AG04449 (cell line): ENCODE results near the gene SNAPIN.

Experiments
- CTCF ChIA-PET: fragments of 350-600 bp; formaldehyde crosslinking; extraction: SDS; loops from one replicate; lab custom pipeline; 2021; ENCODE audit warnings: antibody characterized with exemption; lab: Yijun Ruan, JAX
- POLR2A ChIA-PET: fragments of 400-600, 350-600 bp; formaldehyde crosslinking; extraction: SDS; loops from one replicate; lab custom pipeline; 2020; ENCODE audit warnings: antibody characterized with exemption, inconsistent platforms; lab: Yijun Ruan, JAX
- DNase-seq: peaks from one replicate; pipeline ENCODE4 v3.0.0-alpha.2; 2010; ENCODE audit warnings: low read depth, low spot score
- H3K4me3 ChIP-seq: 2 replicates; pipeline ENCODE4 v1.5.1; 2011; ENCODE audit warnings: low read depth, mild to moderate bottlenecking, control low read depth, low read length
- TF ChIP-seq, protein P1 (sequence below): IDR thresholded peaks from one replicate; pipeline ENCODE4 v1.5.1; 2011; ENCODE audit warnings: mild to moderate bottlenecking, moderate library complexity, low read length, control low read depth, inconsistent platforms; ENCODE audit not compliant: insufficient read depth; ENCODE audit errors: missing control alignments

Gene SNAPIN

DNA sequence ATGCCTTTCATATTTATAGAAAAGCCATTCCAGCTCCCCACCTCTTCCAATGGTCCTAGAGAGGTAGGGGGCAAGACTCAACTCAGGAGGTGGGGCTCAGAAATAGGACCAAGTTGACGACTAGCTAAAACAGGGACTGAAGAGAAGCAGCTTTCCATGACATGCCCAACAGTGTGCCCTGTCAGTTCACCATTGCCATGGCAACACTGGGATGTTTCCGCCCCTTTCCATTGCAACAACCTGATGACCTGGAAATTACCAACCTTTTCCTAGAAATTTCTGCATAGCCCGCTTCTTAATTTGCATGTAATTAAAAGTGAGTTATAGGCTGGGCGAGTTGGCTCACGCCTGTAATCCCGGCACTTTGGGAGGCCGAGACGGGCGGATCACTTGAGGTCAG, 47.0 kb downstream of the SNAPIN start:
- ChIA-PET POLR2A (no interaction called here), CTCF (no interaction called here)
- TF ChIP-seq, protein P1, sequence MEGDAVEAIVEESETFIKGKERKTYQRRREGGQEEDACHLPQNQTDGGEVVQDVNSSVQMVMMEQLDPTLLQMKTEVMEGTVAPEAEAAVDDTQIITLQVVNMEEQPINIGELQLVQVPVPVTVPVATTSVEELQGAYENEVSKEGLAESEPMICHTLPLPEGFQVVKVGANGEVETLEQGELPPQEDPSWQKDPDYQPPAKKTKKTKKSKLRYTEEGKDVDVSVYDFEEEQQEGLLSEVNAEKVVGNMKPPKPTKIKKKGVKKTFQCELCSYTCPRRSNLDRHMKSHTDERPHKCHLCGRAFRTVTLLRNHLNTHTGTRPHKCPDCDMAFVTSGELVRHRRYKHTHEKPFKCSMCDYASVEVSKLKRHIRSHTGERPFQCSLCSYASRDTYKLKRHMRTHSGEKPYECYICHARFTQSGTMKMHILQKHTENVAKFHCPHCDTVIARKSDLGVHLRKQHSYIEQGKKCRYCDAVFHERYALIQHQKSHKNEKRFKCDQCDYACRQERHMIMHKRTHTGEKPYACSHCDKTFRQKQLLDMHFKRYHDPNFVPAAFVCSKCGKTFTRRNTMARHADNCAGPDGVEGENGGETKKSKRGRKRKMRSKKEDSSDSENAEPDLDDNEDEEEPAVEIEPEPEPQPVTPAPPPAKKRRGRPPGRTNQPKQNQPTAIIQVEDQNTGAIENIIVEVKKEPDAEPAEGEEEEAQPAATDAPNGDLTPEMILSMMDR = no peak
- H3K4me3 ChIP-seq = no peak overlapping the region
- DNase-seq = no peak

GRCh38 chr1:153711026-153711425, 52.5 kb downstream of the SNAPIN start:
- ChIA-PET POLR2A (no interaction called here), CTCF (no interaction called here)
- H3K4me3 ChIP-seq = no peak overlapping the region
- DNase-seq = no peak
- TF ChIP-seq, protein P1 = no peak
